NCI-H2029 (cell line): ENCODE data around the gene HUWE1.
"Not testable (repeated sequence)": the region's sequence is repeated elsewhere in the genome, so short reads cannot be mapped to it uniquely, and the experiment has no call there.

Source experiments
- DNase-seq: peaks from one replicate; lab custom pipeline; 2025; lab: John Stamatoyannopoulos, UW

Gene HUWE1

DNA sequence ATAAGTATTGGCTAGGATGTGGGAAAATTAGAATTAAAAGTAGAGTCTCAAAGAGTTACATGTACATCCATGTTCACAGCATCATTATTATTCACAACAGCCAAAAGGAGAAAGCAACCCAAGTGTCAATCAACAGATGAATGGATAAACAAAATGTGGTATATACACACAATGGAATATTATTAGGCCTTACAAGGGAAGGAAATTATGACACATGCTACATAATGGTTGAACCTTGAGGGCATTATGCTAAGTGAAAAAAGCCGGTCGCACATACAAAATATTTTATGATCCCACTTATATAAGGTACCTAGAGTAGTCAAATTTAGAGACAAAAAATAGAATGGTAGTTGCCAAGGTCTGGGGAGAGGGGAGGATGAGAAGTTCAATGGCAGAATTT is 80.1 kb downstream of the HUWE1 start:
- no peak for DNase-seq

DNA sequence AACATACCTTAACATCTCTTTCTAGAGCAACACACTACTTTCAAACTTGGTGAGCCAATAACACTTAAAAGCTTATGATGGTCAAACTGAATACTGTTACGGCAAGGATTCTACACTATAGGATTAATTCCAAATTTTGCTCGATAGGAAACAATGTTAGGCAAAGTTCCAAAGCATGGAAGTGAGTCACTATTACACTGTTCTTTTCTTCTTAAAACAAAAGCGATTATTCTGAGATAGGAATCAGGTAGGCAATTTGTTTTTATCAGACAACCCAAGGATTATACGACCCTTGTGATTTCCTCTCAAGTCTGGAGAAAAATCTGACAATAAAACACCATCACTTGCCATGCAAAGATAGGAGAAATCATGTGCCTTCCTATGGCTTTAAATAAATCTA is 81.5 kb downstream of the HUWE1 start:
- no peak for DNase-seq

DNA sequence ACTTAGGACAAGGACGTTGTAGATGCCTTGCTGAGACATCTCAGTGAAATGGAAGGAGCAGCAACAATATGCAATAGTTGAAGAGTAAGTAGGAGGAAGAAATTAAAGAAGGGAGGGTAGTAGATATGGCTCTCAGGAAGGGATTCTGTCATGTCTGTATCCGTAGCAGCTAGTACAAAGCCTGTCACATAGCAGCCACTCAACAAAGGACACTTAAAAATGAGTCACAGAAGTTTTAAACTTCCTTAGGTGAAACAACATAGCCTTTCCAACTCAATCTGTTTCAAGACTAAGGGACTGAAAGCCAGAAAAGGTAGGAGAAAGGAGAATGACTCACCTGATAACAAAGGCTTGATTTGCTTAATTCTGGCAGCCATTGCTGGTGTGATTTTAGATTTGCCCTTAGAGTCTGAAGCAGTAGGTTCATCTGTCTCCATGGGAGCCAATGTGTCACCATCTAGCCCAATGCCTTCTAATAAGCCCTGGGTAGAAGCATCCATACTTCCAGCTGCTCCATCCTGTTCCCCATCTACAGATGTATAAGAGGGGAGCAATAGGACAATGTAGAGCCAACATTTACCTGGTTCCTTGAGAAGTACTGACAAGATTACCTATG is 86.6 kb downstream of the HUWE1 start:
- no peak for DNase-seq

DNA sequence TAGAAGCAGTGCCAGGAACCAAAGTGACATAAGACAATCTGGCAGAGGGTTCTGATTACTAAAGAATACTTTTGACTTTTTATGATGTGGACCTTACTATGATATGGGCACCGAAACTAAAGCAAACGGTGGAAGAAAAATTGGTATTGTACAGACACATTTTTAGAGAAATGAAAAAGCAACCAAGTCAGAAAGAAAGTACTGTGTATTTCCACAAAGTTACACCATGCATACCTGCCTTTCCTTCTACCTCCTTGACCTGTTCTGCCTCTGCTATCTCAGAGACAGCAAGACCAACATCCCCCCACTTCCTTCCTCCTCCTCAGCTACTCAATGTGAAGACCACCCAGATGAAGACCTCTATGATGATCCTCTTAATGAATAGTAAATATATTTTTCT is 88.3 kb downstream of the HUWE1 start:
- no peak for DNase-seq

DNA sequence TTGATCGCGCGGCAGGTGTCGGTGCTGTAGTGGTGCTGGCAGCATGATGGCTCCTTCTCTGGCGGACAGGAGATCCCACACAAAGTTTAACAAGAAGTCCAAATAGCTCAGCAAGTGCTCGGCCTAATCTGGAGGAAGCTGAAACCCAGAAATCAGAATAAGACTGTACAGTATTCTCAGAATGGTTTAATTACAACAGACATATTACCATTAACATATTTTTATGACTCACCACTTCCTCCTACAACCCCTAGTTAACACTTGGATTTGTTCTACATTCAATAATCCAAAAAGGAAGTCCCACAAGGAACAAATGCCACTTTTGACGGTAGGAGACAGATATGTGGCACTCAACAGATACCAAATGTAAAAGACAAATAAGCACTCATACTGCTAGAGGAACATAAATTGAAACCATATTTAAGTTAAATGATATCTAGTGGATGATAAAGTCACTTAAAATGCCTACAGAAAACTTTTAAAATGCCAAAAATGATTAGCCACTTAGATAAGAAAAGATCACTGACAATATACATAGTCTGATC is 91.2 kb downstream of the HUWE1 start:
- DNase-seq = no peak

DNA sequence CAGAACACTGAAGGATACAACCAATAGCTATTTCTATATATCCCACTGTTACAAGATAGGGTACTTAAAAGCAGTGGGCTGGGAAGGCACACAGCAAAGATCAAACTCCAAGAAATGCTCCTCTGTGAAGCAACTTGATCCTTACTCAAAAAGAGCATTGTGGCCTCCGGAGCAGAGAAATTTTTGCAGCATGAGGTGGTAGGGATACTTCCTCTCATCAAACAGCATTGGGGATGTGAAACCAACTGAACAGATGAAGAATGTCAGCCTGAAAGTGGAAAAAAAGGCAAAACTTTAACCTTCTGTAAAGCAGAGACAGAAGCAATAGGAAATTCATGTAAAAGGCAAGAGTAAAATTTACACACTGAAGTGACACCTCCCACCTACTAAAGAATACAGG is 92.2 kb downstream of the HUWE1 start:
- DNase-seq = no peak

DNA sequence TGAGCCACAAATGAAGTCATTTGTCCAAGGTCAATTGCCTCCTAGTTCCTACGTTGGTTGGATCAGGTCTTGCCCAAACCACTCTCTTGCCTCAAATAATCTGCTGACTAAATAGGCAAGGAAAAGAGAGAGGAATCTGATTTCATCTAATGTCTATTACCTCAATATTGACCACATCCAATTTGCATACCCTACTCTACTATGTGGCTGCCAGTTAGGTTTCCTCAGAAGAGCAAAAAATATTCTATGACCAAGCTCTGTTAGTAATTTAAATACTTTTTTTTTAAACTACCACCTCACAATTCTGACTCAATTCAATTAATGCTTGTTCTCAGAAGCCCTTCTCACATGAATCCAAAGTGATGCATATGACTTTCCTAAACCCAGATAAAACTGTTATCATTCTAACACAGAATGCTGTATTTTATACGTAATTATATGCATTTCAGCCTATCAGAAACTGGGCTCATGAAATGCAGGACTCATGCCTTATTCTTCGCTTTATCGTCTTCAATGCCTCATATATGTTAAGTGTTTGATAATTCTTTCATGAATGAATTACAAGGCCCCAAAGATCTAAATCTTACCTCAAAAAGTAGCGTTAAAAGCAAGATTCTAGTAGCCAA is 98.6 kb downstream of the HUWE1 start:
- no peak for DNase-seq

DNA sequence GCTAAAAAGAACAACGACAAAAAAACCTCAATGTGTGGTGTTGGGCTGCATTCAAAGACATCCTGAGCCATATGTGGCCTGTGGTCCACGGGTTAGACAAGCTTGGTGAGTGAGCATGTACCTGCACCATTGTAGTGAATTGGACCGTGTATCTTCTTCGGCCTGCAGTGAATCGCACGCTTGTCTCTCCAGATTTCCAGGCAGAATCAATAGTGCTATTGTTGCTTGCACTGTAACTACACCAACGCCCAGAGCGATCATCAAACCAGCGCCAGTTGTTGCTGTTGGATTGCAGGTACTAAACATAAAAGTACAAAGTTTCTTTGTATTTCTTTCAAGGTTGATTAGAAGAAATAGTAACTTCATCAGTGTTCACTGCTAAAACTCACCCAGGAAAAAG is 101.6 kb downstream of the HUWE1 start:
- no peak for DNase-seq

DNA sequence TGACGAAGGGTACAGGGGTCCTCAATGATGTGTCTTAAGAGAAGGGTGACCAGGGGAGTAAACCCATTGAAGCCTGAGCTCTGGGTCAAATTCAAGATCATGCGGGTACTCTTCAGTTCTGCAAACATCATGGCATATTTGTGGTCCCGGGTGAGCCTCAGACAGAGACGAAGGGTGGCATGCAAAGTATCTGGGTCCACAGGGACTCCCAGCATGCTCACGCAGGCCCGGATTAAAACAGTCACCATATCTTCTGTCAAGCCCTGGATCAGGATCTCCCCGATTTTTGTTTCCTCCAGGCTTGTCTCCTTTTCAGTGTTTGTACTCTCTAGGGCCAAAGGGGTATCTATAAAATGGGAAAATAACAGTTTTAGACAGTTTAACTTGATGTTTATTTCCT is 102.9 kb downstream of the HUWE1 start:
- no peak for DNase-seq

DNA sequence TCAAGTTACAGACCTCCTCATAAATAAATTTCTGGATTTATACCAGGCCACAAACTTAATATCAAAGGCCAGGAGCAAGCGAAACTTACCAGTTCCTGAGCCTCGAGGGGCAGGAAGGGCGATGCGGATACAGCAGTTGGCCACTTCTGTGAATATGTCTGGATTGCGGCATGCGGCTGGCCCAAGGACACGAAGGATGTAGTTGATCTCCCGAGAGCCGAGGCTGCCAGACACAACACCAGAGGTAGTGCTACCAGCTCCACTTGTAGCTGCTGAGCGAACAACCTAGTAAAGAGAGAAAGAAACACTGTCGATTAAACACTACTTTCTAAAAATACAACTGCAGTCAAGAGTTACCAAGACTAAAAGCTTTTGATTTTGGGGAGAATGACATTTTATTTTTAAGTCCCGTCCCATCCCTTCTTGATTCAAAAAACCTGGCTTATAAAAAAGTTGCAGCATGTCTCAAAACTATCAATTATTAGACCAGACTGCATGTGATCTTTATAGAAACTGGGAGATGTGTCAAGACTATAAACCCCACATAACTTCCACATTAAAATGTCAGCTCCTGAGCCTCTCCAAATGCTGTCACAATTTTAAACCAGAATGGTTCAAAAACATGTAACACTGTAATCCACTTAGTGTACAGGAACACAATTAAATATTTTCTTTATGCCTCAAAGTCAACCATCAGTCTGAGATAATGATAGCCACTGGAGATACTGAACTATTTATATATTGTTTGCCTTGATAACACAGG is 105.6 kb downstream of the HUWE1 start:
- no peak for DNase-seq

DNA sequence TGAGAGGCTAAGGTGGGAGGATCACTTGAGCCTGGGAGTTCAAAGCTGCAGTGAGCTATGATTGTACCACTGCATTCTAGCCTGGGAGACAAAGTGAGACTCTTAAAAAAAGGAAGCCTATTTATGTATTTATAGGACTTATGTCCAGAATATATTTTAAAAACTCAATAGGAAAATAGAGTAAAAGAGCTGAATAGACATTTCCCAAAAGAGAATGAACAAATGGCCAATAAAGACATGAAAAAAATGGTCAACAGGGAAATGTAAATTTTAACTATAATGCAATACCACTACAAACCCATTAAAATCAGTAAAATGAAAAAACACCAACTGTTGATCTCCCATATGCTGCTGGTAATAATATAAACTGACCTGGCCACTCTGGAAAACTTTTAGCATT is 115.0 kb downstream of the HUWE1 start:
- DNase-seq = no peak

DNA sequence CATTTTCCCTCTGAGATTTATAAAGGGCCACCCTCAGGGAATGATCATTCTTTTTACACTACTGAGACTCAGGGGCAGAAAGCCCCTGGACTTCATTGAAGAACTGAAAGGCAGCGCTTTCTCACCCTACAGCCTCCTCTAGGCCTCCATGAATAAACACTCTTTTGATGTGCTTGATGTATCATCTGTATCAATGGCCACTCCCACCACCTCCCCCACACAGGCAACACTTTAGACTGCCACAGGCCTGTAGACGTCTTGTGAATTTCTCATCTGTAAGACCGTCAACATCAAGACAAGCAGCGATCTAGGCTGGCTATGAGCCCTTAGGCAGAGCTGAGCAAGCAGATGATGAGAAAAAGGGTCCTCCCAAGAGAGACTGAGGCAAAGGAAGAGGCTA is 123.2 kb downstream of the HUWE1 start:
- DNase-seq = no peak

DNA sequence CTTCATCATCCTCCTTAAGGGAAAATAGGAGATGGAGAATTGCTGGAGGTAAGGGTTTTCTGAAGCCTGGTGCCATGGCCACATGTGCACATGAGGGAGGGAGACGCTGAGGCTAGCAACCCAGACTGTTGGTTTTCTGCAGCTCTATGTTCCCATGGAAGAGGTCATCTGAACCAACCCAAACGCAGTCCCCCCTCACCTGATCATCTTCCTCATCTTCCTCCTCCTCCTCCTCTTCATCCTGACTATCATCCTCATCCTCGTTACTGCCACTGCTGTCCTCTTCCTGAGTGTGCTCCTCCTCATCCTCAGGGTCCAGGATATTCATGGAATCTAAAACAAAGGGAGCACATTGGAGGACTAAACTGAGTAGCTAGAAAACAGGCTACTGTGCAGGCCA is 124.6 kb downstream of the HUWE1 start:
- DNase-seq = no peak

DNA sequence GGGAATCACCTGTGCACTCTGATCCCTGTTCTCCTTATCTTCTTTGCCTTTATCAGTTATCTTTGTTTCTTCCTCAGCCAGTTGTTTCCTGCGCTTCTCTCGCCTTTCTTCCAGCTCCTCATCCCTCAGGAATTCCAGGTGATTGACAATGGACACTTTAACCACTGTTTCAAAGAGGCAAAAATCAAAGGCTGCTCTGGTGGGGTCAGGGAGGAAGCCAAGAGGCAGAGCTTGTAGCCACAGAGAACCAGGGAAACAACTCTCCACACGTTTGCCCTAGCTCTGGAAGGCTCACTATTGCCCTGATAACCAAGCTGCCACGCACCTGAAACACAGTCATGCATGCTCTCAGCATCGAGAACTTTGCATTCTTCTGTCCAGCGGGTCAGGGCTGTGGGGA is 127.9 kb downstream of the HUWE1 start:
- DNase-seq = no peak

DNA sequence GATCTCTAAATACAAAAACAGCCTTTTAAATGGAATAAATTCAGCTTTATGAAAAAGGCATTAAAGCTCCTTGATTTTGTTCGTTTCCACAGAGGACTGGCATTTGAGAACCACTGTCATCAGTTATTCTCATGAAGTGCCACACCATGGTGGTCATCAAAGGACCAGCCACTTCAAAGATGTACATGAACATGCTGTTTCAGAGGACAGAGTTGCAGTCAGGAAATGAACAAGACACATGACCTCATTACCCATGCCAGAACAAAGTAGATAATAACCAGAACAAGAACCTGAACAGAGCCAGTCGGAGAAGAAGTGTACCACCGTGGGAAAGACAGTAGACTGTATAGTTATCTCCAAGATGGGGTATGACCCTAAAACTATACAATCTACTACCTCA is 129.7 kb downstream of the HUWE1 start:
- no peak for DNase-seq

DNA sequence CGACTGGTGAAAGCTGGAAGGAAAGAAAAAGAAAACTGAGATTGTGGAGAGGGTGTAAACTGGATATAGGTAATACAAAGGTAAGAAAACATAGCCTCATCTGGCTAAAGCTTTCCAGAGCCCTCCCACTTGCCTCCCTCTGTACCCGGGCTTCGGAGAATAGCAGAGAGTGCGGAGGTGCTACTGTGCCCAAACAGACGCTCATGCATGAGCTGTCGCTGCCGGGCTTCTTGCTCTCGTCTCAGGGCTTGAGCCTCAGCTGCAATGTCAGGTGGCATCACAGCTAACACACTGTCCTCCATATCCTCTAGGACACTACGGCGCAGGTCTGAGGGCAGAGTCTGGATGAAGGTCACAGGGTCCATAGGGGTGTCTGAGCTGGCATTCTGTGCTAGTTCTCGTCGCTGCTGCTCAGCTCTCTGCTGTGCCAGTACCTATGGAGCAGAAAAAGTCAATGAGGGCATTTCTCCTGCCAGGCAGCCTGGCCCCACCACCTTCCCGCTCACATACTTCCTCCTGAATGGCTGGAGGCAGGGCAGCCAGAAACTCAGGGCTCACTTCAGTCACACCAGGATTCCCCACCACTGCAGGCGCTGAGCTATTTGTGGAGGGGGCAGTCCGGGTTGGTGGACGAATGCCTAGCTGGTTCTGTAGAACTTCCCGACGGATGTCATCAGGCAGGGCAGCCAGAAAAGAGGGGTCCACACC is 135.6 kb downstream of the HUWE1 start:
- DNase-seq = no peak

DNA sequence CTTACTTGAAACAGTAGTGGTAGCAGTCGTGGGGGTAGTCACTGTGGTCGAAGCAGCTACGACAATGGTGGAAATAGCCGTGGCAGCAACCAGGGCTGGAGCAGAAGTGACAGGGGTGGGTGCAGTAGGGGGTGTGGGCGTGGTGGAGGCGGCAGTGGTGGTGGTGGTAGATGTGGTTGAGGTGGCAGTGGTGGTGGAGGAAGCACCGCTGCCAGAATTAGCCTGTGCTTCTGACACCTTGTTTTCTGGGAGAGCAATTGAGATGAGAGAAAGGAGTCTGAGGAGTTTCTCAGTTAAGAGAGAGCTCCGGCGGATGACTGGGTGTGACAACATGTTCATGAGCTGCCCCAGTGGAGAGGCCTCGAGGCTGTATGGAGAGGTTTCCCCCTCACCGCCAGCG is 138.9 kb downstream of the HUWE1 start:
- DNase-seq = no peak

DNA sequence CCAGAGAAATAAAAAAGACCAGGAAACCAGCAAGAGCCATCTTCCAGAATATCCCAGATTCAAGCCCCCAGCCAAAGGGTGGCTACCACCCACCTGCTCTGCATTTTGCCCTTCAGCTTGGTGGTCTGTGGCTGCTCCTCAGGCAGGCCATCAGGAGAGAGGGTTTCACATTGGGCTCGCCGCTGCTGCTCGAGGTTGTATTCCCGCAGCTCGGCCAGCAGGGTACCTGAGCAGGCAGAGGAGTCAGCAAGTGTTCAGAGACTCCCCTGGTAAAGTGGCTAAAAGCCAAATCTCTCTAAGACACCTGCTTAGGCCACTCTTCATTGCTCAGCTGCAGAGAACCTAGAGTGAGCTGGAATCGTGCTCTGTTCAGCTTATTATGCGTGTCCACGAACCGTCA is 141.6 kb downstream of the HUWE1 start:
- no peak for DNase-seq

DNA sequence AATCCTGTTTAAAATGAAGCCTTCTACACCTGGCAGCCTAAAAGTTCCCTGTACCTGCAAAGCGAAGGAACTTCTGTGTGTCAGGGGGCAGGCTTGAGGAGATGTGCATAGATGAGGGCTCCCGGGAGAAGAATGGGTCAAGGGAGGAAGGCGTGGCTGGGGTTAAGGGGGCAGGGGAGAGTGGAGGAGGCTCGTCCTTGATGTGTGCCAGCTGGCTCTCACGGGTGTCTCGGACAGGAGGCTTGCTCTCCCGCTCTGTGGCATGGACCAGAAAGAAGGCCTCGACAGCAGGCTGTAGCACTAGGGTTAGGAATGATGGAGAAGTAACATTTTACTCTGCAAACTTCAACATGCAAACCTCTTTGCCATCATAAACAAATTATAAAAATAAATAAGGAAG is 147.7 kb downstream of the HUWE1 start:
- no peak for DNase-seq

DNA sequence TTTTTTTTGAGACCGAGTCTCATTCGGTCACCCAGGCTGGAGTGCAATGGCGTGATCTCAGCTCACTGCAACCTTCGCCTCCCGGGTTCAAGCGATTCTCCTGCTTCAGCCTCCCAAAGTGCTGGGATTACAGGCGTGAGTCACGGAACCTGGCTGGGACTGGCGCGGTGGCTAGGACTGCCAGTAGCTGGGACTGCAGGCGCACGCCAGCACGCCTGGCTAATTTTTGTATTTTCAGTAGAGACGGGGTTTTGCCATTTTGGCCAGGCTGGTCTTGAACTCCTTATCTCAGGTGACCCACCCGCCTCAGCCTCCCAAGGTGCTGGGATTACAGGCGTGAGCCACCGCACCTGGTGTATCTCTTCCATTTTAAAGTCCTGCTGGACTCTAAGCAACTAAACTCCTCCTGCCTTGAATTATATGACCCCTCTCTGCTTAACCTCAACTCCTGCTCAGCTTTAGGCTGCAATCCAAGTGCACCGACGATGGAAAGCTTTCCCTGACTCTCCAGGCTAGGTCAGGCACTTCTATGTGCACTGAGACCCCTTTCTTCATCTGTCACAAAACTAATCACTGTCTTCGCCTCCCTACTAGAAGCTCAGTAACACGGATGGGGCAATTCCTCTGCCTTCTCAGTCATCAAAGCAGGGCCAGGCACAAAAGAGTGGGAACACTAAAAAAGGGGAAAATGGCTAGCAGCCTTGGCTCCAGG is 155.1 kb downstream of the HUWE1 start:
- DNase-seq = not testable (repeated sequence)

DNA sequence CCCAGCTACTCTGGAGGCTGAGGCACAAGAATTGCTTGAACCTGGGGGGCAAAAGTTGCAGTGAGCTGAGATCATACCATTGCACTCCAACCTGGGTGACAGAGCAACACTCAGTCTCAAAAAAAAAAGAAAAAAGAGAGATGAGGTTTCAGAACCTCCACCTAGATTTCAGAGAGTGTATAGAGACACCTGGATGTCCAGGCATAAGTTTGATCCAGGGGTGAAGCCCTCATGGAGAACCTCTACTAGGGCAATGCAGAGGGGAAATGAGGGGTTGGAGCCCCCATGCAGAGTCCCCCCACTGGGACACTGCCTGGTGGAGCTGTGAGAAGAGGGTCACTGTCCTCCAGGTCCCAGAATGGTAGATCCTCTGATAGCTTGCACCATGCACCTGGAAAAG is 159.5 kb downstream of the HUWE1 start:
- DNase-seq = no peak

DNA sequence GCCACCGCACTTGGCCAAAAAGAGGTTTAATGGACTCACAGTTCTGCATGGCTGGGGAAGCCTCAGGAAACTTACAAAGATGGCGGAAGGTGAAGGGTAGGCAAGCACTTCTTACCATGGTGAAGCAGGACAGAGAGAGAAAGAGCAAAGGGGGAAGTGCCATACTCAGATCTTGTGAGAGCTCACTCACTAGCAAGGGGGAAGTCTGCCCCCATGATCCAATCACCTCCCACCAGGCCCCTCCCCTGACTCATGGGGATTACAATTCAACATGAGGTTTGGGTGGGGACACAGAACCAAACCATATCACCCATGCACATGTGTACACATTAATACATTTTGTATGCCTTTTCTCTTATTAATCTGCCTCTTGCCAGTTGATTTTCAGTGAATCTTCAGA is 175.2 kb downstream of the HUWE1 start:
- no peak for DNase-seq
